ENCODE data around the gene MBTPS1. TPM values are rescaled to one million over a fixed set of nuclear protein-coding genes. Genes with fewer than 3 reads are reported as not detected.

Gene MBTPS1
- total RNA-seq, 2 donors from 2014 or later, result 79.0 to 133 TPM

GRCh38 chr16:84069540-84069939 lies 47.2 kb downstream of the MBTPS1 start:
- Histone ChIP-seq H3K4me1 (replicated peaks) (no peaks in the 10 kb centered on the region), H3K4me3 (no peak overlapping the region), H3K27ac (no peak overlapping the region), H3K36me3 (peaks cover 5 to 25% of the 10 kb centered on the region in 2 donors), H3K9me3 (no peaks in the 10 kb centered on the region), H3K27me3 (replicated peaks; ENCODE audit: insufficient read depth) (no peaks in the 10 kb centered on the region)
- TF ChIP-seq CTCF (IDR thresholded peaks at IDR 0.05), result no peak
- no peak for TF ChIP-seq POLR2AphosphoS5 (IDR thresholded peaks at IDR 0.05)
- TF ChIP-seq POLR2A (IDR thresholded peaks at IDR 0.05), result no peak
- 87% methylated on average over 6 of the region's 6 CpGs for WGBS
- no peak for DNase-seq (ENCODE audit: low spot score)
- intact Hi-C loops (cut with DNase I), result loop anchor here (5.0 kb wide), 1 partner anchor 237 kb away; no protein-coding TSS in a partner anchor

GRCh38 chr16:84068783-84069462 lies 47.8 kb downstream of the MBTPS1 start:
- no peak for TF ChIP-seq CTCF (IDR thresholded peaks at IDR 0.05)
- no peak for TF ChIP-seq POLR2A (IDR thresholded peaks at IDR 0.05)
- TF ChIP-seq POLR2AphosphoS5 (IDR thresholded peaks at IDR 0.05), result no peak
- Histone ChIP-seq H3K9me3 (no peaks in the 10 kb centered on the region), H3K27me3 (replicated peaks; ENCODE audit: insufficient read depth) (no peaks in the 10 kb centered on the region), H3K27ac (no peak overlapping the region), H3K4me1 (replicated peaks) (no peaks in the 10 kb centered on the region), H3K4me3 (no peak overlapping the region), H3K36me3 (peaks cover 5 to 25% of the 10 kb centered on the region in 2 donors)
- 87% methylated on average over 13 of the region's 13 CpGs for WGBS
- DNase-seq (ENCODE audit: low spot score), result no peak
- intact Hi-C loops (cut with DNase I), result loop anchor here (5.0 kb wide), 1 partner anchor 237 kb away; no protein-coding TSS in a partner anchor

GRCh38 chr16:84068041-84068440 lies 48.7 kb downstream of the MBTPS1 start:
- intact Hi-C loops (cut with DNase I), result loop anchor here (5.0 kb wide), 1 partner anchor 236 kb away; no protein-coding TSS in a partner anchor
- 93% methylated on average over 8 of the region's 8 CpGs for WGBS
- Histone ChIP-seq H3K27me3 (replicated peaks; ENCODE audit: insufficient read depth) (no peaks in the 10 kb centered on the region), H3K4me3 (no peak overlapping the region), H3K27ac (no peak overlapping the region), H3K9me3 (no peaks in the 10 kb centered on the region), H3K4me1 (replicated peaks) (no peaks in the 10 kb centered on the region), H3K36me3 (peaks cover 5 to 25% of the 10 kb centered on the region in 2 donors)
- no peak for TF ChIP-seq POLR2AphosphoS5 (IDR thresholded peaks at IDR 0.05)
- no peak for TF ChIP-seq CTCF (IDR thresholded peaks at IDR 0.05)
- no peak for TF ChIP-seq POLR2A (IDR thresholded peaks at IDR 0.05)
- no peak for DNase-seq (ENCODE audit: low spot score)

GRCh38 chr16:84067640-84068039 lies 49.1 kb downstream of the MBTPS1 start:
- H3K36me3 ChIP-seq, result peaks cover 5 to 25% of the 10 kb centered on the region in 2 donors
- DNase-seq (ENCODE audit: low spot score), result no peak
- no peak overlapping the region for H3K27ac ChIP-seq
- TF ChIP-seq POLR2AphosphoS5 (IDR thresholded peaks at IDR 0.05) (no peak), CTCF (IDR thresholded peaks at IDR 0.05) (no peak), POLR2A (IDR thresholded peaks at IDR 0.05) (no peak)
- no peaks in the 10 kb centered on the region for H3K9me3 ChIP-seq
- no peaks in the 10 kb centered on the region for H3K4me1 ChIP-seq (replicated peaks)
- no peaks in the 10 kb centered on the region for H3K27me3 ChIP-seq (replicated peaks; ENCODE audit: insufficient read depth)
- no peak overlapping the region for H3K4me3 ChIP-seq
- 92% methylated on average over 9 of the region's 9 CpGs for WGBS
- intact Hi-C loops (cut with DNase I), result loop anchor here (5.0 kb wide), 1 partner anchor 235 kb away; no protein-coding TSS in a partner anchor
